Right renal pelvis (tissue), 4 donors: ENCODE results near the gene ARMC10. TPM values are rescaled to one million over a fixed set of nuclear protein-coding genes. Genes with fewer than 3 reads are reported as not detected.
"Not testable (repeated sequence)": the region's sequence is repeated elsewhere in the genome, so short reads cannot be mapped to it uniquely, and the experiment has no call there.

Source experiments
- DNase-seq, 4 donors: peaks; one replicate each; pipeline ENCODE4 v3.0.0-alpha.2; 2013; ENCODE audit warnings: low read depth in 4 of 4, low spot score in 3 of 4, missing footprints in 1 of 4
- polyA plus RNA-seq, 4 donors: library from polyadenylated mRNA; unstranded; fragments of 120-200 nt; gene quantifications; one replicate each; pipeline ENCODE4 v1.2.1, GENCODE V29; 2013; ENCODE audit not compliant: insufficient read length in 4 of 4

The ARMC10 gene
- polyA plus RNA-seq, 4 donors, result 60.0 to 68.1 (median 65.1) TPM

DNA sequence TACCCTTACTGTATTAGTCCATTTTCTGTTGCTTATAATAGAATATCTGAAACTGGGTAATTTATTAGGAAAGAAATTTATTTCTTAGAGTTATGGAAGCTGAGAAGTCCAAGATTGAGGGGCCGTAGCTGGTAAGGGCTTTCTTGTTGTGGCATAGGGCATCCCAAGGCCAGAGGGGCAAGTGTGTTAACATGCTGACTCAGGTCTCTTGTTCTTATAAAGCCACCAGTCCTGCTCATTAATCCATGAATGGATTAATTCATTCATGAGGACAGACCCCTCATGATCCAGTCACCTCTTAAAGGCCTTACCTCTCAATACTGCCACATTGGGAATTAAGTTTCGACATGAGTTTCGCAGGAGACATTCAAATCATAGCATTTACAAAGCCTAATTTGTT lies 2.4 kb downstream of the ARMC10 start:
- no peak for DNase-seq

DNA sequence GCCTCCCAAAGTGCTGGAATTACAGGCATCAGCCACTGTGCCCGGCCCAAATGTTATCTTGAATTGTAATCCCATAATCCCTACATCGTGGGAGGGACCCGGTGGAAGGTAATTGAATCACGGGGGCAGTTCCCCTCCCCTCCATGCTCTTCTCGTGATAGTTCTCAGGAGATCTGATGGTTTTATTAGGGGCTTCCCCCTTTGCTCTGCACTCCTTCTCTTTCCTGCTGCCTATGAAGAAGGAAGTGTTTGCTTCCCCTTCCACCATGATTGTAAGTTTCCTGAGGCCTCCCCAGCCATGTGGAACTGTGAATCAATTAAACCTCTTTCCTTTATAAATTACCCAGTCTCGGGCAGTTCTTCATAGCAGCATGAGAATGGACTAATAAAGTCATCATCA lies 3.3 kb downstream of the ARMC10 start:
- not testable (repeated sequence) for DNase-seq

DNA sequence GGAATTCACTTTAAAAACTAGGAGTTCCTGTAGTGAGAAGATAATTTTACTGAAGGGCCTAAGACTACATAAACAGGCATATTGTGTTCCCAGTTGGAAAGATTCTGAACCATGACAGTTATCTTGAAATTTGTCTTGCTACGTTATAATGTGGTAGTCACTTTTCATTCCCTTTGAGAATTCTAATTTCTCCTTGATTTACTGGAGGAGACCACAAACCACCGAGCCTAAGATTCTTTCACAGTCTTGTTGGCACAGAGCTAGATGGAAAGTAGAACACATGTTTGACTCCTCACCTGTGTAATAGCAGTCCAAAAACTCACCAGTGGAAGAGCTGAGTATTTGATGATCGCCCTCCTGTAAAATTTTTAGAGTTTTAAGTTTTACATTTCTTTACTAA lies 4.9 kb downstream of the ARMC10 start:
- DNase-seq, result no peak

DNA sequence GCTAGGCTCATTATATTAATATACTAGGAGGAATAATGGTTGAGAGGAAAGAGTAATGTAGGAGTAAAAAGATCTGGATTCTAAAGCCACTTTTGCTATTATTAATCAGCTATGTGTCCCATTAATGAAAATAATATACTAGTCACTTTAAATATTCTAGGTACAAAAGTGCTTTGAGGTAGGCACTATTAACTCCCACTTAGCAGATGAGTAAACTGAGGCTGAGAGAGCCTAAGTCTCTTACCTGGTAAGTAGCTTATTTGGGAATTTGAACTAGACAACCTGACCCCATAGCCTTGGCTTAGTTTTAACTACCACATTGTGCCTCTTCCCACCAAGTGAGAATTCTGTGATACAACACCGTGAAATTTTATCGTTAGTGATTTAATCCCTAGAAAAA lies 6.0 kb downstream of the ARMC10 start:
- DNase-seq, result no peak

- DNase-seq, result no peak
Observed at GRCh38 chr7:103082497-103082896, 7.6 kb downstream of the ARMC10 start.

DNA sequence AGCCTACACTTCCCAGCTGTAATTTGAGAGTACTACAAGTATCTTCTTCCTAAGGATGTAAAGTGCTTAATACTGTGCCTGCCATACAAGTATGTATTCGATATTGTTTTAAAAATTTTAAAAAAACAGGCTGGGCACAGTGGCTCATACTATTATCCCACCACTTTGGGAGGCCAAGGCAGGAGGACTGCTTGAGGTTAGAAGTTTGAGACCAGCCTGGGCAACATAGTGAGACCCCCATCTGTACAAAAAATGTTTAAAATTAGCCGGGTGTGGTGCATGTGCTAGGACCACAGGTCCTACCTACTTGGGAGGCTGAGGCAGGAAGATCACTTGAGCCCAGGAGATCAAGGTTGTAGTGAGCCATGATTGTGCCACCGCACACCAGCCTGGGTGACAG lies 8.3 kb downstream of the ARMC10 start:
- no peak for DNase-seq

- not testable (repeated sequence) for DNase-seq
Observed at GRCh38 chr7:103092321-103092720, 17.4 kb downstream of the ARMC10 start.

DNA sequence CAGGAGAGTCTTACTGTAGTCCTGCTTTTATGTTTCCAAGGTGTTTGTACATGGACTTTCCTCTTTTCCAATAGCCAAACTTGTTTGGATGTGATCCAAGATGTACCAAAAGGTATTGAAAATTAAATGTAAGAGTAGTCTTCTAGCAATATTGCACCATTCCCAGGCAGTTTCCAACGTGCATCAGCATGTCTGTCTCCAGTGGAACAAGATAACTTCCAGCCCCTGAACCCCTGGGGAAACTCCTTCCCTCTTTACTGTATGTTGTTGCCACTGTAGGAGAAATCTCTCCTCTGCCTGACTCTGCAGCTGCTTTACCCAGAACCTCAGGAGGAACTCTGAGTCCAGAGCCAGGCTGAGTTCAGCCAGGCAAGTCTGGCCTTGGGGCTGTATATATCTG lies 18.5 kb downstream of the ARMC10 start:
- DNase-seq, result no peak

- no peak for DNase-seq
Observed at GRCh38 chr7:103094102-103094501, 19.2 kb downstream of the ARMC10 start.

DNA sequence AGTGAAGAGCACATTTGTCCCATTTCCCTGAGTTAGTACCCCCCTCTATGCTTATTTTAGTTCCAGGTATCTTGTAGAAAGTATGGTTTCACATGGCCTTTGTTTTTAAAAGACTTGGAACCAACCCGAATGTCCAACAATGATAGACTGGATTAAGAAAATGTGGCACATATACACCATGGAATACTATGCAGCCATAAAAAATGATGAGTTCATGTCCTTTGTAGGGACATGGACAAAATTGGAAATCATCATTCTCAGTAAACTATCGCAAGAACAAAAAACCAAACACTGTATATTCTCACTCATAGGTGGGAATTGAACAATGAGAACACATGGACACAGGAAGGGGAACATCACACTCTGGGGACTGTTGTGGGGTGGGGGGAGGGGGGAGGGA lies 20.6 kb downstream of the ARMC10 start:
- DNase-seq, result not testable (repeated sequence)

DNA sequence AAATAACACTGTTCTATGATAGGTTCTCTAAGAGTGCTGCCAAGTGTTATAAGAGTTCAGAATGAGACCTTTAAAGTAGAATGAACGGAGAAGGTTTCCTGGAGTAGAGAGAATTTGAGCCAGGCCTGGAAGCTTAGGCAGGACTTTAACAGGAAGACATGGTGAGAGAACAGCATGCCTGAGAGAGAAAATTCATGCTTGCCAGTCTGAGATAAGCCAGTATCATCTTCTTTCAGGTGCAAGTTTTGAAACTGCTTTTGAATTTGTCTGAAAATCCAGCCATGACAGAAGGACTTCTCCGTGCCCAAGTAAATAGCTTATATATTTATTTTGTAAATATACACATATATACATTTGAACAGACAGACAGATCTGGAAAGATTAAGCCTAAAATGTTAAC lies 22.1 kb downstream of the ARMC10 start:
- no peak for DNase-seq

DNA sequence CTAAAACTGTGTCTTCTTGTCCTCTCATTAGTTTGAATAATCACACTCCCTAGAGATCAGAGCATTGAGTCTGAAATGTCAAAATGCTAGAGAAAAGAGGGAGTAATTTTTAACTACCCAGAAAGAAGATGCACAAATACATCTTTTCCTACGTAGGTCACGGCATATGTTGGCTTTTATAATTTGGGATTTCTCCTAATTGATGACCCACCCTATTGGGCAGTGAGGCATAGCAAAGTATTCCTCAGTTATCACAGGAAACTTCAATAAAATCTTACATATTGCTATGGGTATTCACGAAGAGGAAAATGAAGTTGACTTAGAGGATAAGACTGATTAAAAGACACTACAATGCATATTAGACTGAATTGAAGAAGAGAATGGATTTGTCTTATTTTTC lies 25.4 kb downstream of the ARMC10 start:
- DNase-seq, result no peak

GRCh38 chr7:103101543-103101942 lies 26.6 kb downstream of the ARMC10 start:
- no peak for DNase-seq

DNA sequence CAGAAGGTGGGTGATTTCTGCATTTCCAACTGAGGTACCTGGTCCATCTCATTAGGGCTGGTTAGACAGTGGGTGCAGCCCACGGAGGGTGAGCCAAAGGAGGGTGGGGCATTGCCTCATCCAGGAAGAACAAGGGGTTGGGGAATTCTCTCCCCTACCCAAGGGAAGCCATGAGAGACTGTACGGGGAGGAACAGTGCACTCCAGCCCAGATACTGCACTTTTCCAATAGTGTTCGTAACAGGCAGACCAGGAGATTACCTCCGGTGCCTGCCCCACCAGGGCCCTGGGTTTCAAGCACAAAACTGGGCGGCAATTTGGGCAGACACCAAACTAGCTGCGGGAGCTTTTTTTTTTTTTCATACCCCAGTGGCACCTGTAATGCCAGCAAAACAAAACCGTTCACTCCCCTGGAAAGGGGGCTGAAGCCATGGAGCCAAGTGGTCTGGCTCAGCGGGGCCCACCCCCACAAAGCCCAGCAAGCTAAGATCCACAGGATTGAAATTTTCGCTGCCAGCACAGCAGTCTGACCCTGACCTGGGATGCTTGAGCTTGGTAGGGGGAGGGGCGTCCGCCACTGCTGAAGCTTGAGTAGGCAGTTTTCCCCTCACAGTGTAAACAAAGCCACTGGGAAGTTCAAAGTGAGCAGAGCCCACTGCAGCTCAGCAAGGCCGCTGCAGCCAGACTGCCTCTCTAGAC lies 31.2 kb downstream of the ARMC10 start:
- DNase-seq, result peak; percentile 23 to 45 (median 34)

- DNase-seq, result not testable (repeated sequence)
Observed at GRCh38 chr7:103106703-103107070, 31.7 kb downstream of the ARMC10 start.

- DNase-seq, result no peak
Observed at GRCh38 chr7:103113164-103113563, 38.2 kb downstream of the ARMC10 start.

DNA sequence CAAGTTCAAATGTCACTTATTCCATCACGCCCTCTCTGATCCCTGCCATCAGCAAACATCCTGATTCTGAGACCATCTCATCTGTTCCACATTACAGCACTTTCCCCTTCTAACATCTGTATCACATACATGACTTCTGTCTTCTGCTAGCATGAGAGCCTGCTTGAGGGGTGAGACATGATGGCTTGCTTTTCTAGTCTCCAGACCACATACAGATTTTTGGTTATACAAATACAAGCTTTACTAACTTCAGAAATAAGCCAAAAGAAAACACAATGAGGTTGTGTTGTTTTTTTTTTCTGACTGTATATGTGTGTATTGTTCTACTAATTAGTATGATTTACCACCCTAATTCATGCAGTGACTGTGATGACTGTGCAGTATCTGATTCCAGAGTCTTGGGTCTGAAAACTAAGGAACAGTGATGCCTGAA lies 39.7 kb downstream of the ARMC10 start:
- no peak for DNase-seq

- no peak for DNase-seq
Observed at GRCh38 chr7:103115771-103116170, 40.8 kb downstream of the ARMC10 start.

- no peak for DNase-seq
Observed at GRCh38 chr7:103116511-103116910, 41.6 kb downstream of the ARMC10 start.

DNA sequence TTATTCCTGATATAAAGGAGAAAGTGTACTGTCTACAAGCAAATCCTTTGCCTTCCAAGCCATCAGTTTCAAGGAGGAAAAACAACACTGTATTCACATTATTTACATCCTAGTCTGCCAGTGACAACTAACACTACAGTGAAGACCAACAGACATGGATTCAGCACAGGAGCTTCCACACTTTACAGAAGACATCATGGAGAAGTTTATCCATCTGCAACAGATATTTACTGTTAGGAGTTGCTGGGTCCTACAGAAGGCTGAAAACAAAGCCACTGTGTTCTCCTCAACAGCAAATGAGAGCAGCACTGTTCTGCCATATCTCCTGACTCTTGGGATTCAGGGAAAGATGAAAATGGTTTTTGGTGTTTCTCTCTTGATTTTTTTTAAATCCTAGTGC lies 42.1 kb downstream of the ARMC10 start:
- no peak for DNase-seq

- no peak for DNase-seq
Observed at GRCh38 chr7:103117465-103117864, 42.5 kb downstream of the ARMC10 start.

GRCh38 chr7:103119791-103120291 lies 44.9 kb downstream of the ARMC10 start:
- no peak for DNase-seq

DNA sequence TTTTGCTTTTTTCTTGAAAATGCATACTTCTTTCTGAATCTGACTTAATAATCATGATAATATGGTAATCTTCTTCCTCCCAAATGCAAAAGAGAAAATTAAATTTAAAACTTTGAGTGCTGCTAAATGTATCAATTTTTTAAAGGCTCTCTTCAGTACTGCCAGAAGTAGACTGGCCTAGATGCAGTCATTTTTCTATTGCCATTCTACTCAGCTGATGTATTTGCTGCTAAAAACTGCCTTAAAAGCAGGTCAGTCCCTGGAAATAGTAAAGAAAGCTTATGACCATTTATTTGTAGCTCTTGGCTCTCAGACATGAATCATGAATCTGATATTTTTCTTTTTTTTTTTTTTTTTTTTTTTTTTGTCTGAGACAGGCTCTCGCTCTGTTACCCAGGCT lies 45.4 kb downstream of the ARMC10 start:
- no peak for DNase-seq
